ENCODE results near the gene SLC25A19.

DNA sequence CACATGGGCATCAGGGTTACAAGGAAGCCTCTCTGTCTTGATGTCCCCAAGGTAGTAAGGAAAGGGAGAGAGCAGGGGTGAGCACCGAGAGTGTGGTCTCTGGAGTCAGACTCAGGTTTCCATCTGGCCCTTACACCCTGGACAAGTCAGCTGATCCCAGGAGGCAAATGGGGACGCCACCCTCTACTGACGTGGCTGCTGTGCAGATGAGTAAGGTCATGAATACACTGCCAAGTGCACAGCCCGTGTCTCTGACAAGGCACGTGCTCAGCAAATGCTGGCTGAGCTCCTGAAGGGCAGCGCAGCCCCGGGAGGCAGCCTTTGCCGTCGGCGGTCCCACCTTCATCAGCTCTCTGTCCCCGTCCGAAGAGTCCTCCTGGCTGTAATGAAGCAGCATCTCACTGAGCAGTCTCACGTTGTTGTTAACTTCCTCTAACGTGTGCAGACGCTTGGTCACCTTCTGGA lies 47.2 kb downstream of the SLC25A19 start:
- no peak for TF ChIP-seq POLR2A (IDR thresholded peaks at IDR 0.05)
- TF ChIP-seq, protein P1, sequence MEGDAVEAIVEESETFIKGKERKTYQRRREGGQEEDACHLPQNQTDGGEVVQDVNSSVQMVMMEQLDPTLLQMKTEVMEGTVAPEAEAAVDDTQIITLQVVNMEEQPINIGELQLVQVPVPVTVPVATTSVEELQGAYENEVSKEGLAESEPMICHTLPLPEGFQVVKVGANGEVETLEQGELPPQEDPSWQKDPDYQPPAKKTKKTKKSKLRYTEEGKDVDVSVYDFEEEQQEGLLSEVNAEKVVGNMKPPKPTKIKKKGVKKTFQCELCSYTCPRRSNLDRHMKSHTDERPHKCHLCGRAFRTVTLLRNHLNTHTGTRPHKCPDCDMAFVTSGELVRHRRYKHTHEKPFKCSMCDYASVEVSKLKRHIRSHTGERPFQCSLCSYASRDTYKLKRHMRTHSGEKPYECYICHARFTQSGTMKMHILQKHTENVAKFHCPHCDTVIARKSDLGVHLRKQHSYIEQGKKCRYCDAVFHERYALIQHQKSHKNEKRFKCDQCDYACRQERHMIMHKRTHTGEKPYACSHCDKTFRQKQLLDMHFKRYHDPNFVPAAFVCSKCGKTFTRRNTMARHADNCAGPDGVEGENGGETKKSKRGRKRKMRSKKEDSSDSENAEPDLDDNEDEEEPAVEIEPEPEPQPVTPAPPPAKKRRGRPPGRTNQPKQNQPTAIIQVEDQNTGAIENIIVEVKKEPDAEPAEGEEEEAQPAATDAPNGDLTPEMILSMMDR (IDR thresholded peaks at IDR 0.05): no peak
